B cell (primary cell): ENCODE results near the gene TM9SF4. TPM values are rescaled to one million over a fixed set of nuclear protein-coding genes. Genes with fewer than 3 reads are reported as not detected.

Source experiments
- ATAC-seq: fragments of 200-7000 bp; cut with Tn5 transposase; one replicate; pipeline ENCODE4 v1.10.0; 2021; ENCODE audit warnings: low read depth, mild to moderate bottlenecking, moderate number of reproducible peaks, moderate library complexity
- CTCF ChIA-PET: fragments of 350-600 bp; sonication (Branson Sonifier 250); formaldehyde crosslinking; loops from one replicate; lab custom pipeline; 2021; ENCODE audit warnings: antibody characterized with exemption, inconsistent platforms; lab: Charles Lee
- POLR2A ChIA-PET: fragments of 350-600 bp; sonication (Branson Sonifier 250); formaldehyde crosslinking; loops from one replicate; lab custom pipeline; 2021; ENCODE audit warnings: antibody characterized with exemption; lab: Charles Lee
- DNase-seq: peaks from one replicate; pipeline ENCODE4 v3.0.0; 2013
- H2AFZ ChIP-seq: 2 replicates; pipeline ENCODE4 v1.6.1; 2012; ENCODE audit warnings: mild to moderate bottlenecking, low read depth, low read length; ENCODE audit not compliant: insufficient read depth, poor library complexity, severe bottlenecking
- H3K27ac ChIP-seq, 2 donors: 1 replicate in 1 of 2; 2 replicates in 1 of 2; pipeline ENCODE4 v1.5.1; 2012 to 2013; ENCODE audit warnings: low read length in 2 of 2, mild to moderate bottlenecking in 2 of 2, moderate library complexity in 1 of 2
- H3K27me3 ChIP-seq, 4 experiments: fragments of 200-600 bp in 1 of 4; sonication (generic) in 1 of 4; replicated peaks in 1 of 4; 1 replicate in 2 of 4; 2 replicates in 2 of 4; pipeline versions ENCODE4 v1.6.1 to v1.7.0; 2013 to 2016; ENCODE audit warnings: low read length in 3 of 4, mild to moderate bottlenecking in 2 of 4, mixed read lengths in 1 of 4, moderate library complexity in 1 of 4; ENCODE audit not compliant: insufficient read depth in 4 of 4, control insufficient read depth in 3 of 4; ENCODE audit errors: control extremely low read depth in 1 of 4
- H3K36me3 ChIP-seq, 2 experiments: replicated peaks in 1 of 2; 1 replicate in 1 of 2; 2 replicates in 1 of 2; pipeline versions ENCODE4 v1.6.1 to v1.7.1; 2013; ENCODE audit warnings: low read length in 1 of 2; ENCODE audit not compliant: insufficient read depth in 2 of 2, control insufficient read depth in 1 of 2; ENCODE audit errors: control extremely low read depth in 1 of 2, extremely low read depth in 1 of 2
- H3K4me1 ChIP-seq, 2 donors: fragments of 200-600 bp in 1 of 2; sonication (generic) in 1 of 2; 1 replicate in 1 of 2; 2 replicates in 1 of 2; pipeline versions ENCODE4 v1.5.1 to v1.6.1; 2013 to 2017; ENCODE audit warnings: low read length in 2 of 2; ENCODE audit not compliant: control insufficient read depth in 2 of 2, insufficient read depth in 2 of 2
- H3K4me2 ChIP-seq: replicated peaks from 2 replicates; pipeline ENCODE3; 2012; ENCODE audit warnings: mild to moderate bottlenecking, low read depth, low read length; ENCODE audit not compliant: poor library complexity, severe bottlenecking
- H3K4me3 ChIP-seq, 5 experiments: fragments of 200-600 bp in 1 of 5; sonication (generic) in 1 of 5; 1 replicate in 3 of 5; 2 replicates in 2 of 5; pipeline versions ENCODE4 v1.5.1 to v1.7.0; 2011 to 2016; ENCODE audit warnings: low read length in 4 of 5, mild to moderate bottlenecking in 4 of 5, low read depth in 2 of 5, control low read depth in 1 of 5, moderate library complexity in 1 of 5; ENCODE audit not compliant: insufficient read depth in 1 of 5; ENCODE audit errors: control extremely low read depth in 1 of 5, extremely low read depth in 1 of 5
- H3K79me2 ChIP-seq: fragments of 200-600 bp; sonication (generic); one replicate; pipeline ENCODE4 v1.6.0; 2016; ENCODE audit warnings: low read length; ENCODE audit not compliant: control insufficient read depth, insufficient read depth
- H3K9ac ChIP-seq: fragments of 200-600 bp; sonication (generic); 2 replicates; pipeline ENCODE4 v1.6.1; 2017; ENCODE audit warnings: mild to moderate bottlenecking, low read length, moderate library complexity
- H3K9me3 ChIP-seq, 3 donors: one replicate each; pipeline versions ENCODE4 v1.6.1 to v1.7.1; 2013; ENCODE audit warnings: low read length in 2 of 3; ENCODE audit not compliant: control insufficient read depth in 2 of 3, insufficient read depth in 1 of 3; ENCODE audit errors: control extremely low read depth in 1 of 3
- H4K20me1 ChIP-seq: 2 replicates; pipeline ENCODE4 v1.6.0; 2012; ENCODE audit warnings: mild to moderate bottlenecking, low read length; ENCODE audit not compliant: insufficient read depth, control insufficient read depth, poor library complexity, severe bottlenecking
- H3K27ac Mint-ChIP-seq: one replicate; pipeline ENCODE4 v1.8.0; 2021; ENCODE audit warnings: mixed read lengths
- H3K27me3 Mint-ChIP-seq: one replicate; pipeline ENCODE4 v1.8.0; 2021; ENCODE audit warnings: mixed read lengths
- H3K4me1 Mint-ChIP-seq: one replicate; pipeline ENCODE4 v1.8.0; 2021; ENCODE audit warnings: mixed read lengths
- H3K4me3 Mint-ChIP-seq: one replicate; pipeline ENCODE4 v1.8.0; 2021; ENCODE audit warnings: mixed read lengths
- H3K9me3 Mint-ChIP-seq: one replicate; pipeline ENCODE4 v1.8.0; 2022; ENCODE audit warnings: mixed read lengths; ENCODE audit not compliant: insufficient read depth
- EZH2 ChIP-seq: IDR thresholded peaks from 2 replicates; pipeline ENCODE4 v1.6.1; 2012; ENCODE audit warnings: borderline replicate concordance, low read depth, mild to moderate bottlenecking, moderate library complexity, low read length; ENCODE audit not compliant: insufficient read depth, poor library complexity, severe bottlenecking
- WGBS: methylation state at CpG from one replicate; pipeline ENCODE4 v1.1.5; 2013; ENCODE audit warnings: missing lambda C conversion rate; ENCODE audit not compliant: insufficient coverage; 5-methylcytosine and 5-hydroxymethylcytosine counted together
- intact Hi-C: fragments of 100-400 bp; cut with micrococcal nuclease; formaldehyde crosslinking; loops from one replicate; pipeline ENCODE4 v1.10.0; 2022
- polyA plus RNA-seq: library from polyadenylated mRNA; depleted of rRNA; stranded (reverse); fragments of >200 nt; gene quantifications from 2 replicates; pipeline ENCODE4 v1.2.3, GENCODE V29; 2012
- total RNA-seq, 2 donors: library from RNA; stranded (reverse); fragments of 120-200 nt in 1 of 2; gene quantifications; 1 replicate in 1 of 2; 2 replicates in 1 of 2; pipeline versions ENCODE4 v1.2.3 to v1.2.4, GENCODE V29; 2013 to 2022
- TF ChIP-seq, protein P1 (sequence below): fragments of 200-600 bp; IDR thresholded peaks from one replicate; pipeline ENCODE4 v1.8.0; 2022; ENCODE audit warnings: antibody characterized with exemption, mild to moderate bottlenecking

Gene TM9SF4
- total and polyA plus RNA-seq, 2 donors (not counting 1 experiment from before 2014, with no cell fraction given) = 23.5 to 53.8 TPM

DNA sequence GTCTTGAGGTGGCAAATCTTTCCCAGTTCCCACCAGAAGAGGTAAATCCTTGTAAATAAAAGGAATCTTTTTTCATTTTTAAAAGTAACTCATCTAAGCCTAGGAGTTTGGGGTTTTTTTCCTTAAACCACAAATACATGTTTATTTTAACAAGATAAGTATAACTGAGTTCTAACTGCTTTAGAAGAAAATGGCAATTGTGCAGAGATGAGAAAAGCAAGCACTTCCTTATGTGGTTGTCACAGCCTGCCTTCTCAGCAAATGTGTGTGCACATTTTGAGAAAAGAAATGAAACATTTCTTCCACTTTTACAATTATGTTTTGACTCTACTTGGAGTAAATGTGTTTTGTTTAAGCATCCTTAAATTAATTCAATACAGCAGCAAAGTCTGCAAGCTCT, 39.8 kb upstream of the TM9SF4 start:
- Mint-ChIP-seq H3K27me3 (no peaks in the 10 kb centered on the region), H3K9me3 (no peaks in the 10 kb centered on the region), H3K4me3 (no peak overlapping the region), H3K27ac (no peak overlapping the region), H3K4me1 (peaks cover 36% of the 10 kb centered on the region)
- Histone ChIP-seq H3K36me3 (peaks cover 3 to 25% of the 10 kb centered on the region in 2 experiments), H3K9me3 (no peaks in the 10 kb centered on the region), H3K27me3 (no peaks in the 10 kb centered on the region), H3K79me2 (peaks cover 9% of the 10 kb centered on the region), H3K27ac (no peak overlapping the region), H3K4me2 (no peak overlapping the region), H3K9ac (no peak overlapping the region), H2AFZ (no peak overlapping the region), H3K4me1 (peaks cover 13 to 27% of the 10 kb centered on the region in 2 donors), H4K20me1 (no peaks in the 10 kb centered on the region), H3K4me3 (no peak overlapping the region)
- DNase-seq (no peak), ATAC-seq (no peak)
- TF ChIP-seq, protein P1, sequence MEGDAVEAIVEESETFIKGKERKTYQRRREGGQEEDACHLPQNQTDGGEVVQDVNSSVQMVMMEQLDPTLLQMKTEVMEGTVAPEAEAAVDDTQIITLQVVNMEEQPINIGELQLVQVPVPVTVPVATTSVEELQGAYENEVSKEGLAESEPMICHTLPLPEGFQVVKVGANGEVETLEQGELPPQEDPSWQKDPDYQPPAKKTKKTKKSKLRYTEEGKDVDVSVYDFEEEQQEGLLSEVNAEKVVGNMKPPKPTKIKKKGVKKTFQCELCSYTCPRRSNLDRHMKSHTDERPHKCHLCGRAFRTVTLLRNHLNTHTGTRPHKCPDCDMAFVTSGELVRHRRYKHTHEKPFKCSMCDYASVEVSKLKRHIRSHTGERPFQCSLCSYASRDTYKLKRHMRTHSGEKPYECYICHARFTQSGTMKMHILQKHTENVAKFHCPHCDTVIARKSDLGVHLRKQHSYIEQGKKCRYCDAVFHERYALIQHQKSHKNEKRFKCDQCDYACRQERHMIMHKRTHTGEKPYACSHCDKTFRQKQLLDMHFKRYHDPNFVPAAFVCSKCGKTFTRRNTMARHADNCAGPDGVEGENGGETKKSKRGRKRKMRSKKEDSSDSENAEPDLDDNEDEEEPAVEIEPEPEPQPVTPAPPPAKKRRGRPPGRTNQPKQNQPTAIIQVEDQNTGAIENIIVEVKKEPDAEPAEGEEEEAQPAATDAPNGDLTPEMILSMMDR = no peak
- no peak for TF ChIP-seq EZH2
- CTCF ChIA-PET = interaction anchor here (1.0 to 1.3 kb wide), 2 partner anchors 21 to 39 kb away, joined by 3 read pairs; no protein-coding TSS in a partner anchor
- intact Hi-C loops = no loop called here
- POLR2A ChIA-PET = no interaction called here

DNA sequence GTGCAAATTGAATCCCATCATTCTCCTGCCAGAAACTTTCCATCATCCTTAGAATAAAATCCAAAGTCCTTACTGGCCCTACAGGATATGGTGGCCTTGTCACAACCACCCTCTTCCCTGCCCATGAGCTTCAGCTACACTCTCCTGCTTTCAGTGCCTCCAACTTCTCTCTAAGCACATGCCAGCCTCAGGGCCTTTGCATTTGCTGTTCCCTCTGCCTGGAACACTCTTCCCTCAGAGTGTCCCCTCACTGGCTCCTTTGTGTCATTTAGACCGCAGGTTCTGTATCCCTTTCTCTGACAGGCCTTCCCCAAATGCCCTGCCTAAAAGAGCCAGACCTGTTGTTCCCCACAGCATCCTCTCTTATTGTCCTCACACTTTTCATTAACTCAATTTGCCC, 39.2 kb upstream of the TM9SF4 start:
- DNase-seq (no peak), ATAC-seq (no peak)
- peaks cover 34% of the 10 kb centered on the region for H3K4me1 Mint-ChIP-seq
- Histone ChIP-seq H3K36me3 (peaks cover 3 to 31% of the 10 kb centered on the region in 2 experiments), H4K20me1 (no peaks in the 10 kb centered on the region), H3K27ac (peak overlapping the region in 1 of 2 donors; percentile 34), H3K4me1 (peaks cover 13 to 27% of the 10 kb centered on the region in 2 donors), H3K9ac (no peak overlapping the region), H3K27me3 (no peaks in the 10 kb centered on the region), H3K4me3 (no peak overlapping the region), H3K79me2 (peaks cover 9% of the 10 kb centered on the region), H2AFZ (no peak overlapping the region), H3K9me3 (no peaks in the 10 kb centered on the region), H3K4me2 (no peak overlapping the region)
- TF ChIP-seq, protein P1 = no peak
- TF ChIP-seq EZH2 = no peak
- H3K27ac Mint-ChIP-seq = no peak overlapping the region
- POLR2A ChIA-PET = no interaction called here
- intact Hi-C loops = no loop called here
- CTCF ChIA-PET = interaction anchor here (1.0 kb wide), 1 partner anchor 40 kb away, joined by 3 read pairs; no protein-coding TSS in a partner anchor
- H3K9me3 Mint-ChIP-seq = no peaks in the 10 kb centered on the region
- WGBS = 90% methylated on average over 1 of the region's 1 CpG
- H3K4me3 Mint-ChIP-seq = no peak overlapping the region
- H3K27me3 Mint-ChIP-seq = no peaks in the 10 kb centered on the region
